Measurements from ENCODE around the gene UBE4A.
"Not testable (repeated sequence)": the region's sequence is repeated elsewhere in the genome, so short reads cannot be mapped to it uniquely, and the experiment has no call there.

The UBE4A gene

DNA sequence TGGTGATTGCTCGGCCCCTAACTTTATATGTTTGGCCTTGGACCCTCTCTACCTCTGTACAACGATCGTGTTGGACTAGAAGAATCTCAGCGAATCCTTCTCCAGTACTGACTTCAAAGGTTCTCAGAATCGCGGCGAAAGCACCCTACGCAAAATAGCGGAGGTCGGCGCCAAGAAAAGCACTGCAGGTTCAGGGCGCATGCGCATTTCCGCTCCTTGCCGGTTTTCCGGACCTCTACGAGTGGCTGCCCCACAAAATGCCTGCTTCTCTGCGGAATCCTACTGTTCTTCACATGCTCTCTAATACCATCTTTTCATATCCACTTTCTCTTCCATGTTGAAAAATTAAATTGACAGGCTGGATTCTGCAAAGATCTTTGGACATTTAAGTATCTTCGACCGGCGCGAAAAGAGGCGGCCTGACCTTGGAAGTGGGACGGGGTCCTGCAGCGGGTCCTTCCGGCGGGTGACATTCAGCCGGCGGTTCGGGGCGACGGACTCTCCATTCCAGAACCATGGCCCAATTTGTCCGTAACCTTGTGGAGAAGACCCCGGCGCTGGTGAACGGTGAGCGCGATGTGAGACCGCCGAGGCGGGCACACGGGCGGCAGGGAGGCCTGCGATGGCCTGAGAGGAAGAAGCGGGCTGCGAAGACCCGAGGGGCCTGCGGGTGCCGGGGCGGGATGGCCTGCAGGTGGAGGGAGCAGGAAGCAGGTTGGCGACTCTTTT is 41.9 kb downstream of the UBE4A start, which contains the start of gene ATP5MG:
Gene ATP5MG, plus strand, starts transcription at position 456 of the 729 bp plus-strand sequence. Its CDS starts 60 bp downstream, at position 516.
- DNase-seq (ENCODE audit: low spot score): peak; percentile 96

- peak; percentile 51 for DNase-seq (ENCODE audit: low spot score)
Measured at GRCh38 chr11:118401880-118402590, 42.6 kb downstream of the UBE4A start.

GRCh38 chr11:118402594-118402993 is 43.2 kb downstream of the UBE4A start:
- not testable (repeated sequence) for DNase-seq (ENCODE audit: low spot score)

DNA sequence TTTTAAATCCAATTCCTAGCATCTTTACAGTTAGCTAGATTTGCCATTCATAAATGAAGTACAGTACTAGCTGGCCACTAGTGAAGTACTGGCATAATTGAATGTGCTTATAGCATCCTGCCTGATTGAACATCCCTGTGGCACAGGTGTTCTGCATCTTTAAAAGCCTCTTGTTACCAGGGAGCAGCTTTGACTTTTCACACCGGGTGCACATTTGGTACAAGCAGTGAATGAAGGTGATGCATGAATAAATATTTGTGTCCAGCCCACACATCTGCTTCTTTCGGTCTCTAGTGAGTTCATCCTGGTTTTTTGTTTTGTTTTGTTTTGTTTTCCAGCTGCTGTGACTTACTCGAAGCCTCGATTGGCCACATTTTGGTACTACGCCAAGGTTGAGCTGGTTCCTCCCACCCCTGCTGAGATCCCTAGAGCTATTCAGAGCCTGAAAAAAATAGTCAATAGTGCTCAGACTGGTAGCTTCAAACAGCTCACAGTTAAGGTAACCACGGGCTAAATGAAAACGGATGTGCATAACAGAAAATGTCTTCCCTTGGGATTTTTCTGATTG is 47.3 kb downstream of the UBE4A start:
- no peak for DNase-seq (ENCODE audit: low spot score)

DNA sequence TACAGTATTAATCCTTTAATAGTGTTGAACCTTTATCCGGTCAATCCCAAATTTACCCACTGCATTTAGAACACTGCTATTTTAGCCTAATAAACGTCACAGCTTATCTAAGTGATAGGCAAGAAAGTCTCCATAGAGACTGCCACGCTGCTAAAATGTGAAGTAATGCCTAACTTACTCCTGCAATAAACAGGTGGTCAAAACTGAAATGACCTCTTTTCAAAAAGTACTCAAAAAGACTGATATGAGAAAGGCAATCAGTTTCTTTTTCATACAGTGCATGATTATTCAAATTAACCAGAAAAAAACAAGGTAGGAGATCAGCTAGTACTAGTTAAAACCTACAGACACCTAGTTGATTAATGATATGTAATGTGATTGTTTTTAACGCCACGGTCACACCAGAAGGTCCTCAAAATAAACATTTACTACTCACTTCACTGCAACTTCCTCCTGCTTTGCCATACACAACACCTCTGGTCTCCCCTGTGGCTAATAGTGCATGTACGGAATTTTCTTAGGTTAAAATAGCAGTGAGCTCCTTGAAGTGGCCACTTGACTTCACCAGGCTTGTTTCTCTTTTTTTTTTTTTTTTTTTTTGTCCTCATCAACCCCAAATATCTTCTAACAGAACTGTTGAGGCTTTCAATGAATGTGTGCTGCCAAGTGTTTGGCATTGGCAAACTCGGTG is 50.8 kb downstream of the UBE4A start:
- no peak for DNase-seq (ENCODE audit: low spot score)

- DNase-seq (ENCODE audit: low spot score): no peak
Measured at GRCh38 chr11:118411530-118411929, 52.1 kb downstream of the UBE4A start.

DNA sequence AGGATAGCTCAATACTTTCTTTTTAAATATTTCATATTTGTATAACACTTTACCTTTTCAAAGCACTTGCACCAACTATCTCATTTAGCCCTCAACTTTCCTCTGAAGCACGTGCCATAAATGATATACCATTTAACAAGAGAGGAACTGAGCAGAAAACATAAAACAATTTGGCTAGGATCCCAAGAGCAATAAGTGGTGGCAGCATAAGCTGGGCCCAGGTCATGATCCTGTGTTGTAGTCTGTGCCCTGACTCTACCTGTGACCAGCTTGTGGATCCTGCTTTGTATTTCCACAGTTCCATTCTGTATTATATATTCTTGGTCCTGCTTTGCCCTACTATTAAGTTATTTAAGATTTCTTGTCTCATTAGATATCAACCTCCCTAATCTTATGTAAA is 53.5 kb downstream of the UBE4A start:
- no peak for DNase-seq (ENCODE audit: low spot score)

- peak; percentile 77 for DNase-seq (ENCODE audit: low spot score)
Measured at GRCh38 chr11:118415062-118415738, 55.8 kb downstream of the UBE4A start.

DNA sequence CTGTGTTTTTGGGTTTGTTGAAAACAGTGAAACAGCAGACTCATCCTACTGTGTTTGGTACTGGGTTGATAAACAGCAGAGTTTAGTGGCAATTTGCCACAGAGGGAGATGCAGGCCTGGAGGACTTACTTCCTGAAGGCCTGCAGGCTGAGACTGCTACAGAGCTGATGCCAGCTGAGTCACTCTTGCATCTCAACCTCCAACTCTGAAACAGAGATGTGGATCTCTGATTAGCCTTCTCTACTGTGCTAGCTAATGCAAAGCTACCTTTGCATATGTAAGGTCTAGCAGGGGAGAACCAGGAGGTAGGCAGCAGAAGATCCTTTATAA is 56.3 kb downstream of the UBE4A start:
- peak; percentile 94 for DNase-seq (ENCODE audit: low spot score)

GRCh38 chr11:118416900-118417299 is 57.5 kb downstream of the UBE4A start:
- not testable (repeated sequence) for DNase-seq (ENCODE audit: low spot score)

DNA sequence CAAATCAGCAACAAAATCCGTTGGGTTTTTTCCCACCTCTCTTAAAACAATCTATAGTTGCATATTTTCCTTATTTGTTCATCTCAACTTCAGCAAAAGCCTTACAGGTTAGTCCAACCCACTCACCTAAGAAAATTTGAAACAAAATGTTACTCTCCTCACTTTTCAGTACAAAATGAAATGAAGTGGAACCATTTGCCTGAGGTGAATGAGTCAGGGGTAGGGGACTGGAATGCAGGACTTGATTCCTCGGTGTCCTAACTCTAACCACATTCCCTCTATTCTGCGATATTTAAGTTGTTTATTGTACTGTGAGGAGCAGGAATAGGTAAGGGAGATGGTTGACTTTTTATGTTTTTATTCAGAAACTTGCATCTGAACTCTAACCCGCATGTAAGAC is 58.4 kb downstream of the UBE4A start:
- no peak for DNase-seq (ENCODE audit: low spot score)

GRCh38 chr11:118418766-118419165 is 59.4 kb downstream of the UBE4A start:
- no peak for DNase-seq (ENCODE audit: low spot score)

DNA sequence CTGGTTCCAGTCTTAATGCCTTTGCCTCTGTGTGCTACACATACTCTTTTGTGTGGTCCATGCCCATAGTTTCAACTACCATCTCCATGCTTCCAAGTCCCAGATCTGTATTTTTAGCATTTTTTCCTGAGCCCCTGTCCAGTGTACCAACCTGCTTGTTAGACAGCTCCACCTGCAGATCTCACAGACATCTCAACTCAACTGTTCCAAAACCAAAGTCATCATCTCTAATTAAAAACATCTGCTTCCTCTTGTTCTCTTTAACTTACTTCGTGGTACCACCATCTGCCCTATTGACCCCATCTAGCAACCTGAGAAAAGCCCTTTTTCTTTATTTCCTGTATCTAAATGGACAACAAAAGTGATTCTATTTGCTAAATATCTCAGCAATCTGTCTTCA is 68.3 kb downstream of the UBE4A start:
- DNase-seq (ENCODE audit: low spot score): no peak

DNA sequence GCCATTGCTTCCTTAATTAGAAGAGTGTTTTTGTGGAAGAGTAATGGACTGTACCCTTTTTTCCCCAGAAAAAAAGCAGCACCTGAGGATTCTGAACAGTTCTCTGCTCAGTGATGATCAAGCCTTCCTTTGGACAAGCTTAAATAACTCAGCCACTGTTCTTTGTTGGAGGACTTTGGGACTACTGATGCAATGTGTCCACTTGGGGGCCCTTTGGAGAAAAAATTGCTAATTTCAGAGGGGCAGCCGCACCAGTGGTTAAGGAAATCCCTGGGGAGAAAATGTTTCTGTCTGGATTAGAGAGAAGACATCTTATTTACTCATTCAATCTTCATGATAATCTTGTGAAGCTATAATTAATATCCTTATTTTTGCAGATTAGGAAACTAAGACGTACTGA is 71.6 kb downstream of the UBE4A start:
- DNase-seq (ENCODE audit: low spot score): no peak

- no peak for DNase-seq (ENCODE audit: low spot score)
Measured at GRCh38 chr11:118434123-118434552, 74.7 kb downstream of the UBE4A start.

- DNase-seq (ENCODE audit: low spot score): no peak
Measured at GRCh38 chr11:118434553-118435289, 75.3 kb downstream of the UBE4A start.

- DNase-seq (ENCODE audit: low spot score): no peak
Measured at GRCh38 chr11:118435290-118435892, 76.0 kb downstream of the UBE4A start.

GRCh38 chr11:118435893-118436624 is 76.7 kb downstream of the UBE4A start, which contains the start of gene KMT2A:
Gene KMT2A (plus strand): TSS chr11:118436492. CDS start chr11:118436513, 21 bp downstream.
- DNase-seq (ENCODE audit: low spot score): peak; percentile 89

- peak; percentile 52 for DNase-seq (ENCODE audit: low spot score)
Measured at GRCh38 chr11:118436639-118437207, 77.3 kb downstream of the UBE4A start.
